Stimulated activated CD8-positive, alpha-beta memory T cell treated with anti-CD3 and anti-CD28 coated beads, Interleukin-2, amount 100 ng/mL, for 1 hour (primary cell): Measurements from ENCODE around the gene CHSY1.

ENCODE experiments used
- DNase-seq, 2 donors: peaks; one replicate each; pipeline ENCODE4 v3.0.0-alpha.2; 2020; ENCODE audit warnings: low read depth in 2 of 2

CHSY1 gene

DNA sequence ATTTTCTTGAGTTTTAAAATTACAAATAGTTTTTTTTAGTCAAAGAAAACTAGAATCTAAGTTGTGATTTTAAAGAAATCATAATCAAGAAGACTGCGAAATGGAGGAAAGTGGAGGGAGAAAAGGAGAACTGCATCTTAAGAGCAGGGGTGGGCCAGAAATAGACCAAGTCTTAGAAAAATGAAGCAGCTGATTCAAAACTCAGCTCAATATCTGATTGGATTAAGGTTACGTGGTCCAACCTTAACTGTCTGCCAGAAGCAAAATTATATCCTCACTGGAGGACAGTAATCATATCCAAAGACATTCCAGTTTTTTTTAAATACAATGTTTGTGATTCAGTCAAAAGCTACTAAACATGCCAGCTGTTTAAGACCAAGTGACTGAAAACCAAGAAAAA is 41.4 kb downstream of the CHSY1 start:
- no peak for DNase-seq

DNA sequence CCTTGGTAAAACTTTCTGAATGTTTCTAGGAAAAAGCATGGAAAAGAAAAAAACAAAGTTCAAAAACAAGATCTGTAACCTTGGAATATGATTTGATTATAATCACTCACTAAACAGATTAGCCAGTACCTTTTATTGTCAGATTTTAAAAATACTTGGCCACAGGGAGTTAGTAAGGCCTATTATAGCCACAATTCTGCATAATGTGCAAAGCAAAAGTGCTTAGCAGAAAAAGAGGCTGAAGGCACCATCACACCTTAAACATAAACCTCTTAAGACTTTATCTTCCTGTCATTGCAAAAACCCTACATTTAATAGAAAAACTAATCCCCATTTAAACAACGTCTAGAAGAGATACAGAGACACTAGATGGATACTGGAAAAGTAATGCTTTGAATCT is 41.8 kb downstream of the CHSY1 start:
- no peak for DNase-seq

DNA sequence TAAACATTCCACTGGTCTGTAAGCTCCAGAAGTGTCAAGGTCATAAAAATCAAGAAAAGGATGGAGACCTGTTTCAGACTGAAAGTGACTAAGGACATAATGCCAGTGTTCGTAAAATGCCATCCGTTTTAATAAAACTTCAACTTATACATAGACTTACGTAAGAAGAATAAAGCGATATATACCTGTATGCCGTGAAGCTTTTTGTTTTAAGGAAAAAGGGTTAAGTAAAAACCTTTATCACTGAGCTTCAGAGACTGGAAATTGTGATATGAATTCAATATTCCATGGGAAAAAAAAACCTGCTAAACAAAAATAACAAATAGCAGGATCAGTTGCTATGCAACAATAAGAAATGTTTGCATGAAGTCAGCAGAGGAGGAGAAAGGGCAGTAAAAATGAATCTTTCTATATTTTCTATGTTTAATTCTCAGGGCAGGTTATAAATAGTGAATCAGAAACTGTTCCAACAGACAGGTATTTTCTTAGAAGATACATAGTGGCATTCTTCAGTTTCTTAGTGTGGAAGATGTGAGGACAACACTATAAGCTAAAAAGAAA is 42.5 kb downstream of the CHSY1 start:
- no peak for DNase-seq

DNA sequence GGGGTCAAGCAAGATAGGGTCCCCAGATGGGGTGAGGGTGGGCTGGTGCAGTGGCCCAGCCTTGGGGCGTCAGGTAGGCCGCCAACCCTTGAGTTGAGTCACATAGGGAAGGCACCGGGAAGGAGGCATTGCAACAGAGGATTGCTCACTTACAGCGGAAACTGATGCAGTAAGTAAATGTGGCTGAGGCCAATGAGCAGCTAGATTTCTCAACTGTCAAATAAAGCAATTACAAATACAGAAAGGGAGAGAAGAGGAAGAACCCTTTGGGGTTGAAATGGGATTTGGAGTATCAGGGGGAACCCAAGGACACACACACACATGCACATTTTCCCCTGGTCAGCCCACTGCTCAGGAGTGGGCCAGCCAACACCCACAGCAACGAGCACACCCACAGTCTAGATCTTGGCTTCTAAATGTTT is 44.0 kb downstream of the CHSY1 start:
- DNase-seq, result no peak

DNA sequence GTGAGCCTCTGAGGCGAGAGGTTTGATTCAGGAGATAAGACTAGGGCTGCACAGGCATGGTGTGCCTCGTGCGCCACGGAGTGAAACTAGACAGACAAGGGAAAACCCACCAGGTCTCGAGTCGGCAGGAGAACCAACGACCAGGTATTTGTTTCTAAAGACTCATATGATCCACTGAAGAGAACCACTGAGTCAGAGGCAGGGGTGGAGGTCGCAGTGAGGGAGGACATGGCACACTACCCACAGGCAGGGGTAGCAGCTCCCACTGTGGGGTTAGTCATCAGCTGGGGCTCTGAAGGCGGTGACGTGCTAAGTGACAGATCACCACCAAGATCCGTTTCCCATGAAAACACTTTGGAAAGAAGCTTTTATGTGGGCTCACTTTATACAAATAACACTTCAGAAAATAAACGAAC is 45.7 kb downstream of the CHSY1 start:
- DNase-seq, result peak; percentile 35 to 46

DNA sequence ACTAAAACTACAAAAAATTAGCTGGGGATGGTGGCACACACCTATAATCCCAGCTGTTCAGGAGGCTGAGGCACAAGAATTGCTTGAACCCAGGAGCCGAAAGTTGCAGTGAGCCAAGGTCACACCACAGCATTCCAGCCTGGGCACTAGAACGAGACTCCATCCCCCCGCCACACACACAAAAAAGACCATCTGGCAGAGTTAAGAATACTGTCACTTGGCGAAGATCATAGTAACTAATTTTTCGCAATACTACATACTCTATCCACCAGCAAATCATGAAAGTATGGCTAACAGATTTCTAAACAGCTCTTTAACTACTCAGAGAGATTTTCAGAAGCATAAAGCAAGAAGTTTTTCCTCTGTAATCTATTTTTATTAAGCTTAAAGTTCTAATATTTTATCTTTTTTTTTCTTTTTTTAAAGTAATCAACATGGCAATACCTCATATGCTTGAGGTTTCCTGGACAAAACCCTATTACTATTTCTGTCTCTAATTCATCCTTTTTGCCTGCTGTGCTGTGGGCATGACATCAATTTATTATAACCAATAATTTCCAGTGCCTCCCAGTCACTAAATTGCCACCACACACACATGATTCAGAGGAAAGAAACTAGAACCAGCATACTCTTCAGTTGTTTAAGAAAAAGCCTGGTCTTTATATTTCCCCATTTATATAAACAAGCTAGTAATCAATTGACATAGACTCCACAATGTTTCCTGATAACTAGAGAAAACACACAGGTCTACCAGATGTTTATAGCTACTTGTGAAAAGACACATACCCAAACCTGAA is 46.9 kb downstream of the CHSY1 start:
- DNase-seq, result no peak

DNA sequence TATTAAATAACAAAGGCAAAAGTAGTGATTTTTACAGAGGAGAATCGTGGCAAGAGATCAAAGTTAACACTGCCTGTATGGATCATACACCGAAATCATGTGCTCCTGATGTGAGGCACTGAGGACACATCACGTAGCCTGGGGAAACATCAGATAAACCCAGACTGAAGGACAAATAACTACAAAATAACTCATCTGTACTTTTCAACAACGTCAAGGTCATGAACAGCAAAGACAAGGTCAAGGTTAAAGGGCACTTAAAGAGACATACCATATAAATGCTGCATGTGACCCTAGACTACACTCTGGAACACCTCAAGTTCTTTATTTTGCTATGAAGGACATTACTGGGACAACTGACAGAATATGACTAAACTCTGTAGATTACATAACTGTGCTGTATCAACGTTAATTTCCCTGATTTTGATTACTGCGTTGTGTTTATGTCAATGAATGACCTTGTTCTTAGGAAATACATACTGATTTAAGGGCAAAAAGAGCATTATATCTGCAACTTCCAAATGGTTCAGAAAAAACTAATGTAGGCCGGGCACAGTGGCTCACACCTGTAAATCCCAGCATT is 48.1 kb downstream of the CHSY1 start:
- no peak for DNase-seq

DNA sequence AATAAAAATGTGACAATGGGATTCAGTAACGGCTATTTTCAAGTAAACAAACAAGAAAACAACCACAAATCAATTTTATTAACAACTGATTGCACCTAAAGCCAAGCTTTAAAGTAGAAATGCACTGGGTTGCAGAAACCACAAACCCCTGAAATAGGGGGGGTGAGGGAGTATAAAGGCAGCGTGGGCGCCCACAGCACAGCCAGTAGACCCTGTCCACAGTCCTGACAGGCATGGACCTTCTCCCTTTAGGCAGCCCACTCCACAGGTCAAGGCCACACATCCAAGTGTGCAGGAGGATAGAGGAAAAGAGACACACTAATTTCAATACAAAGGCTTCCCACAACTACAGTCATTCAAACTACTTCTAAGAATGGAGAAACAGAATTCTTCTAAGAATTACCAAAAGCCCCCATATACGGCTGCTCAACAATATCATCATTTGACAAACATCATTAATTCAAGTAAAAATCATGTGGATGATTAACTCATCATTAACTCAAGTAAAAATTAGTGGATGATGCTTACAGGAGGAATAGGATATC is 48.7 kb downstream of the CHSY1 start:
- DNase-seq, result no peak

DNA sequence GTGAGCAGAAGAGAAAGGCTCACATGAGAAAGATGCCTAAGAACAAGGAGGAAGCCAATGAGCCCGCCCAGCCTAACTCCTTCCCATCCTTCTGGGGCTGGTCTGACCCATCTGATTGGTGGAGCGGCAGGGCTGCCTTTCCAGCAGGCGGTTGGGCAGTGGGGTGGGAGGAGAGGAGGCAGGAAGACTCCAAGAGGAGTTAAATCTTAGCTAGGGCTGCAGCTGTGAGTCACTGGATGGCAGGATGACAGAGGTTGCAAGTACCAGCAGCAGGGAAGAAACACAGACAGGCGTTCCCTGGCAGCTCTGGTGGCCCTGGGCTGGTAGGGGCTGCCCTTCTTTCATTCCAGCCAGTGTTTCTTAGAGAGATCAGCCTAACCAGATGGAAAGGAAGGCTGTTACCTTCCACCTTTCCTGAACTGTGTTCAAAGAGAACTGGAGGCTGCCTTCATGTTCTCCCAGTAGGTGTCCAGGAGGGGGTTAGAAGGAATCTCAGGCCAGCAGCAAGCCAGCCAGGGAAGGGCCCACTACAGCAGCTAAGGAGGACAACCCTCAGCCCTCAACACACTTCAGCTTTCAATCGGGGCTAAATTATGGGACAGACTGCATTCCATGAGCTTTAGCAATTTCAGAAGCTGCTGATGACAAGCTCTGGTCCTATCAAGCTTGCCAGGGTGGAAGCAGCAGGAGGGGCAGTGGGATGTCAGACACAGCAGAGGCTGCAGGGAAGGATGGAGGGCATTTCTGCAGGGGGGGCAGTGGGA is 50.3 kb downstream of the CHSY1 start:
- DNase-seq, result no peak

DNA sequence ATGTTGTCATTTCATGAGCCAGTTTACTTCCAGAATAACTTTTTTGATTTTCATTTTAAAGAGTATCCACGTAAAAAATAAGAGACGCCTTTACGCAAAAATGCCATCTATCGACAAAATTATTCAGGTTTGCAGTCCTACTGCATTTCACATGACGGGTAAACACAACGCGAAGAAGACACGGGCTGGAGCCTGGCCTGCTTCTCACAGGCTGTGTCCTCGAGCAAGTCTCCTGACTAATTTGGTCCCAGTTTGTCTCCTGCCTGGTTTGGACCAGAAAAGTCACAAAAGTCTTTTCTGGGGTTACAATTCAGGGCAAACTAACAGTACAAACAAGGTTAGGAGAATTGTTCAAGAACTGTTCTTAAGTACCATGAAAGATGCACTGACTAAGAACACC is 51.7 kb downstream of the CHSY1 start:
- no peak for DNase-seq

DNA sequence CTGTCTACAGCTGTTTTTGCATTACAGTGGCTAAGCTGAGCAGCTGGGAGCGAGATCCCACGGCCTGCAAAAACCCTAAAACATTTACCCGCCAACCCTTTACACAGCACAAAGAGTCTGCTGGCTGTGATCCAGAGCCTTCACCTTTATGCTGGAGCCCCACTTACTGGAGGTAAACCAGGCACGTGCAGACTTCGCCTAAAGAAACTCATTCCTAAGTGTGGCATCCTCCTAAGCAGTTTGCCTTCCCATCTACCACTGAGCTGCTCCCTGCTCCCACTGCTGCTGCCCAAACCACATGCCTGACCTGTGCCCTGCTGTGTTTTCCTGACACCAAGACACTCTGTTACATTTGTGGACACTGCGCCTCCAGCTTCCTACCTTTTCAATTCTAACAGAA is 53.0 kb downstream of the CHSY1 start:
- DNase-seq, result no peak

DNA sequence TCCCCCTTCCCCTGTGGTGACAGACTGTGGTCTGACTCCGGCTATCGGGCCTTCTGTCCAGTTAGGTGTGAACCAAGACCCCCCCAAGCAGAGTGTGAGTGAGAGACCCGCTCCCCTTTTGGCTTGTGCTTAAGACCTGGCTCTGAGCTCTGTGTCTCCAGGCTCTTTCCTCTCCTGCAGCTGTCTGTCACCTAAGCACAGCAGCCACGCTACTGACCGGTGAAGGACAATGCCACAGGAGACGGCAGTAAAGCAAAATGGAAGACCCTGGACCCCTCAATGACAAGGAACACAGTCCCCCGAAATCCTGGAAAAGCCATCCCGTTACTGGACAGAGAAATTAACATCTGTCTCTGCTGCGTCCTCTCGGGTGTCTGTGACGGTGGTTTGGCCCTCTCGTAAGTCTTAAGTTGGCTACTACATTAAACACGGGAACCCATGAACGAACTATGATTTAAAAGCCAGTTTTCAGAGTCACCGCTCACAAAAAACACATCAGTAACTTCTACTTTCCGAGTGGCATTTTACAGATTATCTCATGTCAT is 53.7 kb downstream of the CHSY1 start:
- DNase-seq, result no peak

DNA sequence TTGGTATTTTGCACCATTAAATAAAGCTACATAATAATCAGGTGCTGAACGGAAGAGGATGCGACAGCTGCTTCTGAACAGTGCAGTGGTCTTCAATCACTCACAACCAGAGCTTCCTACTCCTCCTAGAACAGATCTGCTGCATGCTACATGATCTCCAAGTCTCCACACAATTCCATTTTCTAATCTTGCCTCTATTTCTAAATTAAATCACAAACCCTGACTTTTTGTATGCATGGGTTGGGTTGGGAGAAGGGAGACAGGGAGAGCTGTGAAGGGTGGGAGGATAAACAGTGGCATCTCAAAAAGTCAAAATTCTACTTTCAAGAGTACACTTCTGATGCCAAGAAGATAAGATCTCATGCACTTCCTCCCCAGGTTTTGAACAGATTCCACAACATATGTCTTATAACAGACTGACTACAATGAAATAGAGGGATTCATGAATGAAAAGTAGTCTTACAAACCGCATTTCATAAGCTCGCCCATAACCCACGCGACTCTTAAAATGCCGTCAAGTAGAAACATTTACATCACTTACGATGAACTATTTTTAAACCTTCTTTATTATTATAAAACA is 57.2 kb downstream of the CHSY1 start:
- DNase-seq, result no peak

DNA sequence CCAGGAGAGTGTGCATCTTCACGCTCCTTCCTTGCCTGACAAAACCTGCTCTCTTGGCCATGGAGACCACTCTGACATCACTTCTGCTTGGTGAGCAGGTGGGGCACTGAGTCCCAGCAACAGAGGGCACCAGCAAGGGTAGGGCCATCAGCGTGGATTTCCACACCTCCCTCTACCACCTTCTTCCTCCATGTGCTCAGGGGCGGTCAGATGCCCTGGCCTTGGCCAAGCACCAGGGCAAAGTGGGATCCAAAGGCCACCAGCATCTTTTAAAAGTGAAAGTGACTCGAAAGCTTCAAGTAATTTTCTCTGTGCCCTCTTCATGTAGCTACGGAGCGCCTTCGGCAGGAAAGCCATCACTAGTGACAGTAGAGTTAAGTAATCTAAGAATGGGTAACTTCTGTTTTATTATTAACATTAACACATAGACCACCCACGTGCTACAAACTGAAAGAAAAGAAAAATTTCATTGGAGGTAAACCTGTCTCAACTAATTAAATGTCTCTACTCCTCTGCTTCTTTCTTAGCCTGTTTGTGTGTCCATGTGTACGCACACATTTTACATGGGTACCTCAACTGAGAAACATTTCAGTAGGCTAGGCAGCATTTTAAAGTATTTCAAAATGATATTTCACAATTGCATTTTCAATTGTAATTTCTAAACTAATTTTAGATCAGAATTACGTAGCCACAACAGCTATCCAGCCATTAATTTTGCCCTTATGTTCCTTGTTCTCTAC is 57.9 kb downstream of the CHSY1 start:
- DNase-seq, result no peak

DNA sequence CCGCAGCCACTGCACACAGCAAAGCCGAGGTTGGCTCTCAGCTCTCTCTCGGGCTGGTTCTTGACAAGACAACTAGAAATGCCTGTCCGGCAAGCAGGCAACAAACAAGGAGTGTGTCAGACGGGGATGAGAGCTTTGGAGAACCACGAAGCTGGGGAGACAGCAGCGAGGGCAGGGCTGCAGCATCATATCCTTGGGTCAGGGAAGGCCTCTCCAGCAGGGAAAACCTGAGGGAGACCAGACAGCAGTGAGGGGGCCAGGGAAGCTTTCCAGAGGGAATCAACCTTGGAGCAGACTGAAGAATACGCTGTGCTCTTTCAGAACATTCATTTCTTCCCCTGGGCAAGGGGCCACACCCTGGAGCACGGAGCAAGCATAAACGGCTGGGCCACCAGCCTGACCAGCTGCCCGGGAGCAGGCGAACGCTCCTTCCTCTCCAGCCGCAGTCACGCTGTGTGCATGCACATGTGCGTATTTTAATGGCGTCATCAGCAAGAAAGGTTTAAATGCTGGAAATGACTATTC is 58.7 kb downstream of the CHSY1 start:
- no peak for DNase-seq

DNA sequence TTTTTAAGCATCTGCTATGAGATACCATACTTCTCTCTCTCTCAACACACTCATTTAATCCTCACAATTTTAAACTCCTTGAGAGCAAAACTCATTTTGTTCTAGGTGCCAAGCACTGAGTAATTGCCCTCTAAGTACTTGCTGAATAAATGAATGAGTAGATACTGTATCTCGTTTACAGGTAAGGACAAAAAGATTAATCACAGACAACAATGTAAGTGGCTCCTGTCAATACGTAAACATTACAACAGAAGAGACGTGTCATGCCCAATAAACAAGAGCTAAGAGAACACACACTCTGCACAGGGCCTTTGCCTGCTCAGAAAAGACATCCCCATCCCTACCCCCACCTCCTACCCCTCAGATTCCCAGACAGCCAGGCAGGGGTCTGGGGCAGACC is 59.8 kb downstream of the CHSY1 start:
- no peak for DNase-seq

DNA sequence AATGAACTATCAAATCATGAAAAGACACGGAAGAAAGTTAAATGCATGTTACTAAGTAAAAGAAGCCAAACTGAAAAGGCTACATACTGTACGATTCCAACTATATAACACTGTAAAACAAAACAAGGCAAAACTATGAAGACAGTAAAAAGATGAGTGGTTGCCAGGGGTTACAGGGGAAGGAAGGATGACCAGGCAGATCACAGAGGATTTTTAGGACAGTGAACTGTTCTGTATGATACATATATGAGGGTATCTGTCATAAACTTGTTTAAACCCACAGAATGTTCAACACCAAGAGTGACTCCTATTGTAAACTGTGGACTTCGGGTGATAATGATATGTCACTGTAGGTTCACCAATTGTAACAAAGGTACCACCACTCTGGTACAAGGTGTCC is 60.6 kb downstream of the CHSY1 start:
- DNase-seq, result no peak

DNA sequence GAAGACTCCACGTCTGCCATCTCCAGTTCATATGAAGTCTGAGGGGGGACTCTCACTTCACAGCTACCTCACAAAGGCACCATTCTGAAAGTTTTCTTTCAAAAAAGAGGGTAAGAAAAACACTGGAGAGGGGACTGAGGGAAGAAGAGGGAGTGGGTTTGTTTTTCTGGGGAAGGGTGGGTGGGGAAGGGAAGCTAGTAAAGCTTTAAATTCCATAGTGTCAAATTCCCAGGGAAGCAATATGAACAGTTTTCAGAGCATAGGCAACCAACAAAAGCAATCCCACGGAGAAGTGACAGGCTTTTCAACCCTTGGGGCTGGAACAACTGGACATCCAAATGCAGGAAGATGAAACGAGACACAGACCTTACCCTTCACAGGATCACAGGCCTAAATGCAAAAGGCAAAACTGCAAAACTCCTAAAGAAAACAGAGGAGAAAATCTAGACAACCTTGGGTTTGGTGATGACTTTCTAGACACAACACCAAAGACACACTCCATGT is 61.7 kb downstream of the CHSY1 start:
- no peak for DNase-seq

DNA sequence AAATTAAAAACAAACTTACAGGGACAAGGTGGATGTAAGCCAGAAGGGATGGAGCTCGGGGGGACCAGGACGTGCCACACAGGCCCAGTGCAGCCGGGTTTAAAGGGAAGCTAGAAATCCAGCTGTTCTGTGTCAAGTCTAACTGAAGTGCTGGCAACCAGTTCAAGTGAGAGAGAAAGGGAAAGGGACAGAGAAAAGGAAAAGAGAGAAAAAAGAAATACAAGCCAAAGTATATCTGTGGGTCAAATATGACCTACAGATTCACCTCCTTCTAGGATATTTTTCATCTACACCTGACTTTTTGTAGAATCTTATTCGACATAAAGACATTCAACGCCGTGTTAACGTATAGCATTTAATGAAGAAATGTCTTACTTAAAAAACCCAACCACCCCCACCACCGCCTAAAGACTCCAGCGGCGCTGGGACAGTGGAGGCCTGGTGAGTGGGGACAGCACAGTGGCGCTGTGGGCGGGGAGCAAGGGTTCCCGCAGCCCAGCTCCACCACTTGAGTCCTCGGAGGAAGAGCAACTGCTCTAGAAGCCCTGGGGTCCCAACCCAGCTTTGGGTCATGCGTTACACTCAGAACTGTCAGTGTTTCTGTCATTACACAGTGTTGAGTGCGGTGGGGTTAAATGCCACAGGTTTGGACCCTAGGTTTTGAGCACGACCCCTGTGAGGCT is 62.3 kb downstream of the CHSY1 start:
- no peak for DNase-seq
